IPS DF 6.9 (cell line): ENCODE data around the gene PTPN4.
"Not testable (repeated sequence)": the region's sequence is repeated elsewhere in the genome, so short reads cannot be mapped to it uniquely, and the experiment has no call there.

Experiments
- DNase-seq: peaks from one replicate; pipeline ENCODE4 v3.0.0-alpha.2; 2013; ENCODE audit warnings: low read depth, low spot score
- H3K27ac ChIP-seq: one replicate; pipeline ENCODE4 v1.5.1; 2013; ENCODE audit warnings: low read length, control low read depth
- H3K27me3 ChIP-seq: 2 replicates; pipeline ENCODE4 v1.6.1; 2013; ENCODE audit warnings: mild to moderate bottlenecking, low read length; ENCODE audit not compliant: control insufficient read depth, insufficient read depth
- H3K36me3 ChIP-seq: 2 replicates; pipeline ENCODE4 v1.6.1; 2013; ENCODE audit warnings: low read length; ENCODE audit not compliant: control insufficient read depth, insufficient read depth
- H3K4me1 ChIP-seq: 2 replicates; pipeline ENCODE4 v1.6.1; 2013; ENCODE audit warnings: low read length; ENCODE audit not compliant: control insufficient read depth, insufficient read depth
- H3K4me3 ChIP-seq: 2 replicates; pipeline ENCODE4 v1.5.1; 2013; ENCODE audit warnings: mild to moderate bottlenecking, low read length
- H3K9me3 ChIP-seq: 2 replicates; pipeline ENCODE4 v1.6.1; 2013; ENCODE audit warnings: low read length, inconsistent platforms; ENCODE audit not compliant: control insufficient read depth, insufficient read depth
- WGBS: extraction: QIAGEN DNeasy Blood & Tissue Kit; methylation state at CpG from one replicate; pipeline ENCODE4 v1.1.7; 2013; ENCODE audit warnings: mixed read lengths, missing lambda C conversion rate; ENCODE audit not compliant: insufficient read length, insufficient coverage; 5-methylcytosine and 5-hydroxymethylcytosine counted together

The PTPN4 gene

DNA sequence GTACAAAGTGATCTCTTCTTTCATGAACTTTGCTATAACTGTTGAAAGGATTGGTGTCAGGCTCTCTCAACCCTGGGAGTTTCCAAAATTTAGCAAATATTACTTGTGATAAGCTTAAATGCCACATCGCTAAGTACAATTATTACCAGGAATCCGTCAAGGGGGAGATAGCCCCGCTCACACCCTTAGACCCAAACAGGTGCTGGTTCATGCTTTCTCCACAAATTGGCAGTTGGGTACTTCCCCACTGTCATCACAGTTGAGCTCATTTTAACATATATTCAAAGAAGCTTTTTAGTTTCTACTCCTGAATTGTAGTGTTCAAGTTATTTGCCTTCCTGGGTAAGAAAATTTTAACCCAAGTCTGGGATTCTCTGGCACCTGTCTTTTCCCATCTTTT is 223.4 kb downstream of the PTPN4 start:
- Histone ChIP-seq H3K27ac (no peak overlapping the region), H3K9me3 (no peaks in the 10 kb centered on the region), H3K4me3 (no peak overlapping the region), H3K36me3 (no peaks in the 10 kb centered on the region), H3K4me1 (no peaks in the 10 kb centered on the region), H3K27me3 (no peaks in the 10 kb centered on the region)
- DNase-seq = no peak
- no CpG with 5 or more reads among the region's 3 CpGs for WGBS

DNA sequence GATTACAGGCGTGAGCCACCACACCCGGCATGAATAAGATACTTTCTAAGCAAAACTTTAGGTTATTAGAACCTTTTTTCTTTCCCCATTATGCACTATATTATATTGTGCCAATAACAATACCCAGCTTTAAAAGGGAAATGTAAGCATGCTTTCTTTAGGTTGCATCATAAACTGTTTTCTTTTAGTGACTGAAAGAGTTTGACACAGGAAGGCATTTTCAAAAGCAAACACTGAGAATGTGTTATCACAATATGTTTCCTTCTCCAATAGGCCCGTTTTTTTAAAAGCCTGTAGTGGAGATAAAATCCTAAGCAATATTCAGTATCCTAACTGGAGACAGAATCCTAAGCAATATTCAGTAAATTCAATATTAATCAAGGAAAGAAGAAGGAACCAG is 236.4 kb downstream of the PTPN4 start:
- H3K4me3 ChIP-seq = no peak overlapping the region
- no peak overlapping the region for H3K27ac ChIP-seq
- H3K36me3 ChIP-seq = no peaks in the 10 kb centered on the region
- WGBS = no CpG with 5 or more reads among the region's 3 CpGs
- no peaks in the 10 kb centered on the region for H3K27me3 ChIP-seq
- no peaks in the 10 kb centered on the region for H3K4me1 ChIP-seq
- H3K9me3 ChIP-seq = no peaks in the 10 kb centered on the region
- no peak for DNase-seq

DNA sequence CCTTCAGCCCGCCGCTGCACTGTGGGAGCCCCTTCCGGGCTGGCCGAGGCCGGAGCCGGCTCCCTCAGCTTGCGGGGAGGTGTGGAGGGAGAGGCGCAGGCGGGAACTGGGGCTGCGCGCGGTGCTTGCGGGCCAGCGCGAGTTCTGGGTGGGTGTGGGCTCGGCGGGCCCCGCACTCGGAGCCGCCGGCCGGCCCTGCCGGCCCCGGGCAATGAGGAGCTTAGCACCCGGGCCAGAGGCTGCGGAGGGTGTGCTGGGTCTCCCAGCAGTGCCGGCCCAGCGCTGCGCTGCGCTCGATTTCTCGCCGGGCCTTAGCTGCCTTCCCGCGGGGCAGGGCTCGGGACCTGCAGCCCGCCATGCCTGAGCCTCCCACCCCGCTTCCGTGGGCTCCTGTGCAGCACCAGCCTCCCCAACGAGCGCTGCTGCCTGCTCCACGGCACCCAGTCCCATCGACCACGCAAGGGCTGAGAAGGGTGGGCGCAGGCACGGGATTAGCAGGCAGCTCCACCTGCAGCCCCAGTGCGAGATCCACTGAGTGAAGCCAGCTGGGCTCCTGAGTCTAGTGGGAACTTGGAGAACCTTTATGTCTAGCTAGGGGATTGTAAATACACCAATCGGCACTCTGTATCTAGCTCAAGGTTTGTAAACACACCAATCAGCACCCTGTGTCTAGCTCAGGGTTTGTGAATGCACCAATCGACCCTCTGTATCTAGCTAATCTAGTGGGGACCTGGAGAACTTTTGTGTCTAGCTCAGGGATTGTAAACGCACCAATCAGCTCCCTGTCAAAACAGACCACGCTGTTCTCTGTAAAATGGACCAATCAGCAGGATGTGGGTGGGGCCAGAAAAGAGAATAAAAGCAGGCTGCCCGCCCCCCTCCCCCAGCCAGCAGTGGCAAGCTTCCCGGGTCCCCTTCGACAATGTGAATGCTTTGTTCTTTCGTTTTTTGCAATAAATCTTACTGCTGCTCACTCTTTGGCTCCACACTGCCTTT is 237.5 kb downstream of the PTPN4 start:
- H3K27ac ChIP-seq, H3K4me1 ChIP-seq, DNase-seq, H3K36me3 ChIP-seq, H3K4me3 ChIP-seq, H3K9me3 ChIP-seq, H3K27me3 ChIP-seq: not testable (repeated sequence)
- no CpG with 5 or more reads among the region's 55 CpGs for WGBS

DNA sequence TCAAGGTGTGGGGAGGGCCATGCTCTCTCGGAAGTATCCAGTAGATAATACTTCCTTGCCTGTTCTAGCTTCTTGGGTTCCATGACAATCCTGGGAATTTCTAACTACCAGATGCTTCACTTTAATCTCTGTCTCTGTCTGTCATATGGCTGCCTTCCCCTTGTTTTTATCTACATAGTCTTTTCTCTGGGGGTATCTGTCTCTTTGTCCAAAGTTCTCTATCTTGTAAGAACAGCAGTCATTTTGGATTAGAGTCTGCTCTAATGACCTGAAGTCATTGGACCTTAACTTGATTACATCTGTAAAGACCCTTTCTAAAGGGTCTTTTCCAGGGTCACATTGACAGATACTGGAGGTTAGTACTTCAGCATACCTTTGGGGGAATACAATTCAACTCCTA is 241.7 kb downstream of the PTPN4 start:
- no CpG with 5 or more reads among the region's 1 CpG for WGBS
- Histone ChIP-seq H3K9me3 (no peaks in the 10 kb centered on the region), H3K36me3 (no peaks in the 10 kb centered on the region), H3K4me1 (no peaks in the 10 kb centered on the region), H3K27me3 (no peaks in the 10 kb centered on the region), H3K4me3 (no peak overlapping the region), H3K27ac (no peak overlapping the region)
- no peak for DNase-seq

DNA sequence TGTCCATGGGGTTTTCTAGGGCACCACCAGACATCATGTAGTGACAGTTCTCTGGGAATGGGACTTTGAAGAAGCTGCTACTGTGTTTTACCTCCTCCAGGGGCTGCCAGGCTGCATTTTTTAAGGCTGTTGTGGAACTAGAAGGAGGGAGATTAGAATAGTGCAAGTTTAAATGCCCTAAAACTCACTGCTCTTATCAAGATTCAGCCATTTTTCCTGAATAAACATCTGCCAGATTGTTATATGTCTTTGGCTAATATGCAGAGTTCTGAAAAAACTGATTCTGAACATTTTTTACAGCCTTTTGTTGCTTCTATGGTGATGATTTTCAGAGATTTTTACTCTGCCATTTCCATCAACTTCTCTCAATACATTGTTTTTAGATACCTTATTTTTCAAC is 244.5 kb downstream of the PTPN4 start:
- Histone ChIP-seq H3K4me3 (no peak overlapping the region), H3K9me3 (no peaks in the 10 kb centered on the region), H3K27ac (no peak overlapping the region), H3K27me3 (no peaks in the 10 kb centered on the region), H3K4me1 (no peaks in the 10 kb centered on the region), H3K36me3 (no peaks in the 10 kb centered on the region)
- DNase-seq = no peak

DNA sequence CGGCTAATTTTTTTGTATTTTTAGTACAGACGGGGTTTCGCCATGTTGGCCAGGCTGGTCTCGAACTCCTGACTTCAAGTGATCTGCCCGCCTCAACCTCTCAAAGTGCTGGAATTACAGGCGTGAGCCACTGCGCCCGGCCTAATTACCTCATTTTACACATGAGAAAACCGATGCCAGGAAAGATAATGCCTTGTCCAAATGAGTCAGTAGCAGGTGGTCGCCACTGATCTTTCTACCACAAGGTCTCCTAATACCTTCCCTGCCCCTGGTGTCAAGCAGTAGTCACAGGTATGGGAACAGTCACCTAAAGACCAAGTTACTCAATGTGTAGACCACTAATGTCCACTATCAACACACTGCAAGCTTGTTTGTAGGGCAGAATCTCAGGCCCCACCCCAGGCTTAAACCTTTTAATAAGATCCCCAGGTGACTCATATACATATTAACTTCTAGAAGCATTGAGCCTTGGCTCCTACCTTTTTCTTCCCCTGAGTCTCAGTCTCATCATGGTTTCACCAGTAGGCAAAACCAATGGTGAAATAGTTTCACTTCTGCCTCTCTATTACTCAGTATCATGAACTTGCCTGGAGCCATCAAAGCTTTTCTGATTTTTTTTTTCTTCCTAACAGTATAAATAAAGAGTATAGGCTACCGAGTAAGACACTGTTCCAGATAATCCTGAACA is 246.3 kb downstream of the PTPN4 start:
- no peaks in the 10 kb centered on the region for H3K36me3 ChIP-seq
- no peaks in the 10 kb centered on the region for H3K4me1 ChIP-seq
- no peaks in the 10 kb centered on the region for H3K27me3 ChIP-seq
- no peak overlapping the region for H3K27ac ChIP-seq
- no peaks in the 10 kb centered on the region for H3K9me3 ChIP-seq
- WGBS = no CpG with 5 or more reads among the region's 11 CpGs
- DNase-seq = no peak
- H3K4me3 ChIP-seq = no peak overlapping the region

DNA sequence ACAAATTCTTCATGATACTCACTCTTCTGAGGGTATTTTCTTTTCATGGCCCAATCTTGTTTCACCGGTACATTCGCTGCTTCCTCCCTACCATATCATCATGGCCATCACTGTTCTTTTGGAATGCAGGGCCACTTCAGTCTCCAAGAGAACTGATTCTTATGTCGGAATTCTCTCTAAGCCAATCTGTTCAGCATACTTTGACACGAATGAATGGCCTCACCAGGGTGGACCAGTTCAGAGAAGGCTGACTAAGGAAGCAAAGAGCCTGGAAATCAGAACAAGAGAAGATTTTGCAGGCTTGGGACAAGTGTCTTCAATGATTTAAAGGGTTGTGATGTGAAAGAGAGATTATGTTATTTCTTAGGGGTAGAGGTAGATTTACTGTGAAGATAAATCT is 248.1 kb downstream of the PTPN4 start:
- Histone ChIP-seq H3K27ac (no peak overlapping the region), H3K36me3 (no peaks in the 10 kb centered on the region), H3K4me3 (no peak overlapping the region), H3K9me3 (no peaks in the 10 kb centered on the region), H3K4me1 (peaks cover 2% of the 10 kb centered on the region; the same call in 1 of the 2 replicates), H3K27me3 (0 out of 2 replicates have a peak, but pooled peaks cover 1% of the 10 kb centered on the region)
- no CpG with 5 or more reads among the region's 4 CpGs for WGBS
- DNase-seq = no peak

DNA sequence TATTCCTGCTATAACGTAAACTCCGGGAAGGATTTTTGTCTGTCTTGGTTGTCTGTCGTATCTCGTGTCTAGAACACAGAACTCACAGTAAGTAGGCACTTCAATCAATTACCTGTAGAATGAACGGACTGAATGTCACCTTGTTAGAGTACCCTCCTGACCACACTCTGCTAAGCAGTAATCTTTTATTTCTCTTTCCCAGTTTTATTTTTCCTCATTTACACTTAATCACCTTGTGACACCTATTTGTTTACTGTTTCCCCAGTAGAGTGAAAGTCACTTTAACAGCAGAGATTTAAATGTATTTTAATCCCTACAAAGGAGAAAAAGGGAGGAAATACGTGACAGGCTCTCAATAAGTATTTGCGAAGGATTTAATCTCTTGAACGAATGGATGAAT is 252.6 kb downstream of the PTPN4 start:
- Histone ChIP-seq H3K36me3 (no peaks in the 10 kb centered on the region), H3K27ac (no peak overlapping the region), H3K27me3 (0 out of 2 replicates have a peak, but pooled peaks cover 1% of the 10 kb centered on the region), H3K4me1 (peaks cover 2% of the 10 kb centered on the region; the same call in 1 of the 2 replicates), H3K4me3 (no peak overlapping the region; the same call in 1 of the 2 replicates), H3K9me3 (no peaks in the 10 kb centered on the region)
- DNase-seq = no peak
- WGBS = no CpG with 5 or more reads among the region's 8 CpGs

DNA sequence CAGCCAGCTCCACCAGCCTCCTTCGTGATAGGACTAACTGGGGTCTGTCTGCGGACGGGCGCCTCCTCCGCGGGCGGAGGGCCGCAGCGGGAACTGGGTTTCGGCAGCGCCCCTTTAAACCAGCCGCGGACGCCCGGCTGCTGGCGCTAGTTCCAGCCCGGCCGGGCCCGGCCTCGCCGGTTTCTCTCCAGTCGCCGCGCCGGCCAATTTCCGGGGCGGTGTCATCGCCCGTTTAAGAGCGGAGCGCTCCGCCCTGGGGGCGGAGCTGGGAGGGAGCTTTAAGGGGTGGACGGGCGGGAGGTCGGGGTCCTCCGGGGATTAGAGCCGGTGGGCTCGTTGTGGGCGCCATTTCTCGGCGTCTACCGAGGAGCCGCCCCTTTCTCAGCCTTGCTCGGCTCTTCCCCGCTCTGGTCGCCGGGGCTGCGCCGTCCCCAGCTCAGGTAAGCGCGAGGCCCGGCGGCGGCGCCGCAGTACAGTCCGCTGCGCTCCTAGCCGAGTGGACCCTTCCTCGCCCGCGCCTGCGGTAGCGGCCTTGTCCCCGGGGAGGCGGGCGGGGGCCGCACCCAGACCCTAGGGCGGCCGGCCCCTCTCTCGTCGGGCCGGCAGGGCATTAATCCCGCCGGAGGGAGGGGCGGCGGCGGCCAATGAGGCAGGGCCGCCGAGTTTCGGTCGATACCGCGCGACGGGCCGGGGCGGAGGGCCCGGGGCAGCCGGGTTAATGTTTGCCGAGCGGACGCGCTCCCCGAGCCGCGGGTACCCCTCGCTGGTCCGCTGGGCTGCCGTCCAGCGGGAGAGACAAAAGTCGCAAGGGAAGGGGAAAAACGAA is 253.3 kb downstream of the PTPN4 start, which contains the start of gene EPB41L5:
EPB41L5 (plus strand) TSS at position 307 of the 826 bp plus-strand sequence. CDS start 6,008 bp downstream, outside the sequence.
- peak within 1 kb of the TSS; percentile 94 for H3K4me3 ChIP-seq
- 0 out of 2 replicates have a peak, but pooled peaks cover 1% of the 10 kb centered on the region for H3K27me3 ChIP-seq
- H3K4me1 ChIP-seq = peaks cover 2% of the 10 kb centered on the region; the same call in 1 of the 2 replicates
- no peak within 1 kb of the TSS for H3K27ac ChIP-seq
- H3K36me3 ChIP-seq = no peaks in the 10 kb centered on the region
- no CpG with 5 or more reads among the region's 104 CpGs for WGBS
- DNase-seq = peak; percentile 64
- H3K9me3 ChIP-seq = no peaks in the 10 kb centered on the region
